K562 (cell line): ENCODE data around the gene SST. TPM values are rescaled to one million over a fixed set of nuclear protein-coding genes. Genes with fewer than 3 reads are reported as not detected.

Experiments
- ATAC-seq: fragments of 200-7000 bp; cut with Tn5 transposase; 3 replicates; pipeline ENCODE4 v1.9.1; 2020; ENCODE audit warnings: moderate library complexity
- BruUV-seq: library from RNA; stranded (reverse); fragments of 400-500 nt; replicated peaks from 2 replicates; lab custom pipeline; 2021; lab: Mats Ljungman, UMichigan
- CTCF ChIA-PET: fragments of 300-600 bp; formaldehyde crosslinking; extraction: SDS; loops from one replicate; lab custom pipeline; 2021; ENCODE audit warnings: low intra/inter-chr PET ratio; lab: Yijun Ruan, JAX
- POLR2A ChIA-PET: fragments of 300-600, 350-650 bp; sonication (Branson Sonifier 250); formaldehyde crosslinking; extraction: SDS; loops from one replicate; lab custom pipeline; 2021; ENCODE audit warnings: antibody characterized with exemption, inconsistent platforms; lab: Yijun Ruan, JAX
- DNase-seq, 4 experiments: peaks; one replicate each; pipeline versions ENCODE4 v3.0.0 to v3.0.0-alpha.2; 2011 to 2018; ENCODE audit warnings: low spot score in 3 of 4, mixed read lengths in 3 of 4; ENCODE audit errors: extremely low read depth in 1 of 4
- FAIRE-seq: peaks from 2 replicates; lab custom pipeline; 2011; peaks lifted over from hg19 to GRCh38; lab: Jason Lieb, UNC
- H2AFZ ChIP-seq: 2 replicates; pipeline ENCODE4 v1.6.0; 2011; ENCODE audit warnings: low read depth, low read length, control low read depth, inconsistent platforms
- H3K27ac ChIP-seq: fragments of 200-600 bp; 3 replicates; pipeline ENCODE4 v1.8.0; 2011; ENCODE audit warnings: low read depth, mild to moderate bottlenecking, control low read depth, inconsistent platforms, low read length, moderate library complexity, mixed read lengths; ENCODE audit errors: extremely low read depth
- H3K27me3 ChIP-seq, 2 experiments: fragments of 300-600 bp in 1 of 2; 2 replicates in 1 of 2; 3 replicates in 1 of 2; pipeline versions ENCODE4 v1.6.0 to v1.8.0; 2011; ENCODE audit warnings: inconsistent platforms in 2 of 2, low read length in 2 of 2, mild to moderate bottlenecking in 1 of 2, mixed read lengths in 1 of 2, moderate library complexity in 1 of 2; ENCODE audit not compliant: control insufficient read depth in 2 of 2, insufficient read depth in 2 of 2
- H3K36me3 ChIP-seq: fragments of 300-600 bp; 3 replicates; pipeline ENCODE4 v1.8.0; 2011; ENCODE audit warnings: mild to moderate bottlenecking, low read length, inconsistent platforms; ENCODE audit not compliant: control insufficient read depth, insufficient read depth
- H3K4me1 ChIP-seq, 2 experiments: fragments of 200-600 bp in 1 of 2; replicated peaks in 1 of 2; 2 replicates in 1 of 2; 3 replicates in 1 of 2; pipeline versions ENCODE4 v1.5.1 to v1.8.0; 2011; ENCODE audit warnings: inconsistent platforms in 2 of 2, low read length in 2 of 2, mild to moderate bottlenecking in 1 of 2, mixed read lengths in 1 of 2, moderate library complexity in 1 of 2; ENCODE audit not compliant: control insufficient read depth in 2 of 2, insufficient read depth in 2 of 2
- H3K4me2 ChIP-seq: 2 replicates; pipeline ENCODE4 v1.6.1; 2011; ENCODE audit warnings: low read length, control low read depth, inconsistent platforms, mixed read lengths; ENCODE audit not compliant: insufficient read depth
- H3K4me3 ChIP-seq: fragments of 200-600 bp; sonication (generic), shearing (Covaris generic); 2 replicates; pipeline ENCODE4 v1.5.1; 2016; ENCODE audit warnings: control low read depth, inconsistent platforms
- H3K79me2 ChIP-seq: fragments of 200-600 bp; 3 replicates; pipeline ENCODE4 v1.8.0; 2011; ENCODE audit warnings: low read length, inconsistent platforms; ENCODE audit not compliant: control insufficient read depth, insufficient read depth
- H3K9ac ChIP-seq, 2 experiments: 2 replicates each; pipeline versions ENCODE4 v1.6.0 to v1.6.1; 2011; ENCODE audit warnings: low read depth in 2 of 2, low read length in 2 of 2, control low read depth in 1 of 2, inconsistent platforms in 1 of 2, mild to moderate bottlenecking in 1 of 2, mixed read lengths in 1 of 2; ENCODE audit not compliant: insufficient read depth in 1 of 2
- H3K9me1 ChIP-seq: one replicate; pipeline ENCODE4 v1.6.0; 2011; ENCODE audit warnings: inconsistent platforms, mild to moderate bottlenecking, low read length, moderate library complexity; ENCODE audit not compliant: control insufficient read depth, insufficient read depth
- H3K9me3 ChIP-seq: replicated peaks from 2 replicates; pipeline ENCODE4 v1.5.1; 2011; ENCODE audit warnings: low read depth, low read length, inconsistent platforms; ENCODE audit not compliant: control insufficient read depth, insufficient read depth
- H4K20me1 ChIP-seq: replicated peaks from 2 replicates; pipeline ENCODE4 v1.6.1; 2011; ENCODE audit warnings: low read length, inconsistent platforms, mixed read lengths; ENCODE audit not compliant: control insufficient read depth, insufficient read depth
- GTF2E2 ChIP-seq: fragments of 200-800 bp; sonication (Bioruptor generic); IDR thresholded peaks from 2 replicates; pipeline ENCODE4 v1.6.1; 2016; ENCODE audit warnings: missing genetic modification characterization, missing compliant biosample characterization
- KLF10 ChIP-seq: fragments of 250-450 bp; sonication (Bioruptor Pico); IDR thresholded peaks from 2 replicates; pipeline ENCODE4 v1.6.1; 2021; ENCODE audit warnings: matching md5 sums
- RBM17 ChIP-seq: fragments of 200-400 bp; formaldehyde crosslinking; IDR thresholded peaks from 2 replicates; pipeline ENCODE4 v1.6.1; 2017; ENCODE audit warnings: low read depth, mild to moderate bottlenecking, low read length, borderline replicate concordance
- ZNF274 ChIP-seq: IDR thresholded peaks from 2 replicates; pipeline ENCODE4 v1.6.1; 2011; ENCODE audit warnings: low read depth, mild to moderate bottlenecking, low read length, moderate library complexity, borderline replicate concordance
- ZNF384 ChIP-seq: IDR thresholded peaks from 2 replicates; pipeline ENCODE4 v1.6.1; 2012; ENCODE audit warnings: low read depth, low read length, improper control_type of control experiment
- WGBS: fragments of 100-300 bp; shearing (Covaris generic); methylation state at CpG from one replicate; pipeline ENCODE4 v1.1.6; 2016; ENCODE audit warnings: low coverage, mixed read lengths; ENCODE audit not compliant: insufficient coverage; ENCODE audit errors: missing lambda C conversion rate; 5-methylcytosine and 5-hydroxymethylcytosine counted together
- in situ Hi-C: fragments of 300-500 bp; cut with MboI; formaldehyde crosslinking; loops from 4 replicates; pipeline ENCODE4 v1.15.0; 2018; ENCODE audit warnings: inconsistent platforms, mixed read lengths
- intact Hi-C: fragments of 100-400 bp; cut with micrococcal nuclease; formaldehyde crosslinking; loops from 2 replicates; pipeline ENCODE4 v1.14.2; 2022
- polyA plus RNA-seq, 8 experiments: library from polyadenylated mRNA; depleted of rRNA in 4 of 8; stranded (reverse) in 5 of 8; unstranded in 3 of 8; fragments of >200 nt; fragmentation: Nextera tagmentation in 2 of 8; fragmentation: Illumina TruSeq in 1 of 8; extraction: Ambion mirVana in 2 of 8; extraction: Trizol in 1 of 8; gene quantifications; 2 replicates each; pipeline versions ENCODE4 v1.2.1 to v1.2.3, GENCODE V29; 2011 to 2014; ENCODE audit warnings: inconsistent platforms in 1 of 8, missing spikeins in 1 of 8
- total RNA-seq, 7 experiments: library from RNA; depleted of rRNA in 6 of 7; stranded (reverse); fragments of >200 nt in 6 of 7; fragmentation: Illumina TruSeq in 2 of 7; extraction: Trizol in 2 of 7; gene quantifications; 2 replicates each; pipeline versions ENCODE4 v1.2.1 to v1.2.3, GENCODE V29; 2011 to 2021; ENCODE audit warnings: low replicate concordance in 1 of 7
- TF ChIP-seq, protein P1 (sequence below): fragments of 250-450 bp; sonication (Bioruptor Pico); IDR thresholded peaks from 2 replicates; pipeline ENCODE4 v1.5.0; 2021

Gene SST
- total and polyA plus RNA-seq, 9 of the 15 experiments (the other 6 are each of a cell fraction or from before 2014, with no cell fraction given): not detected

DNA sequence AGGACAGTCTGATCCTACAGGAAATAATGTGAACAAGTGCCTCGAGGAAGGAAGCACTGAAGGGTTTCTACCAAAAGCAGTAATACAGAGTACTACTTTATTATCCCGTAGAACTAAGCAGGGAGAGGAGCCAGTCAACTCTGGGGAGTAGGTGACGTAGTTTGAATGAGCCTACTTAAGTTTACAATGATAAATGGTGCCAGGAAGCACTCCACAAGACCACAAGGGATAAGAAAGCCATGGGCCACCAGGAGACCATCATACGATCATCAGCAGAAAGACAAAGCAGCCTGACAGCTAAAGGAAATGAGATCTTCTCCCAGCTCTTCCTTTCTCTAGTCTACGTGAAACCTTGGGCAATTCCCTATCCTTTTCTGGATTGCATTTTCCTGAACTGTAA is 27.3 kb downstream of the SST start:
- ChIA-PET CTCF (no interaction called here), POLR2A (no interaction called here)
- H3K79me2 ChIP-seq: no peaks in the 10 kb centered on the region
- H3K4me3 ChIP-seq: no peak overlapping the region
- no TSS peak for BruUV-seq
- no peaks in the 10 kb centered on the region for H3K4me1 ChIP-seq
- H2AFZ ChIP-seq: no peak overlapping the region
- no peak for FAIRE-seq
- WGBS: 2% methylated on average over 5 of the region's 5 CpGs
- intact Hi-C loops (no loop called here), in situ Hi-C loops (no loop called here)
- no peak for TF ChIP-seq KLF10 (CRISPR knock-in tag)
- TF ChIP-seq, protein P1, sequence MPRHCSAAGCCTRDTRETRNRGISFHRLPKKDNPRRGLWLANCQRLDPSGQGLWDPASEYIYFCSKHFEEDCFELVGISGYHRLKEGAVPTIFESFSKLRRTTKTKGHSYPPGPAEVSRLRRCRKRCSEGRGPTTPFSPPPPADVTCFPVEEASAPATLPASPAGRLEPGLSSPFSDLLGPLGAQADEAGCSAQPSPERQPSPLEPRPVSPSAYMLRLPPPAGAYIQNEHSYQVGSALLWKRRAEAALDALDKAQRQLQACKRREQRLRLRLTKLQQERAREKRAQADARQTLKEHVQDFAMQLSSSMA (CRISPR knock-in tag): no peak
- TF ChIP-seq ZNF274: no peak
- no peak for TF ChIP-seq RBM17
- no peak for TF ChIP-seq ZNF384
- TF ChIP-seq GTF2E2: no peak
- H3K9me1 ChIP-seq: no peaks in the 10 kb centered on the region
- H3K36me3 ChIP-seq: no peaks in the 10 kb centered on the region
- no peak for ATAC-seq
- no peaks in the 10 kb centered on the region for H3K9me3 ChIP-seq
- no peak overlapping the region for H3K27ac ChIP-seq
- no peaks in the 10 kb centered on the region for H3K27me3 ChIP-seq
- H3K9ac ChIP-seq: no peak overlapping the region
- no peak overlapping the region for H3K4me2 ChIP-seq
- no peaks in the 10 kb centered on the region; the same call in 1 of the 2 replicates for H4K20me1 ChIP-seq
- no peak for DNase-seq
